G401 (cell line): Measurements from ENCODE around the gene FAM72A. TPM values are rescaled to one million over a fixed set of nuclear protein-coding genes. Genes with fewer than 3 reads are reported as not detected.
"Not testable (repeated sequence)": the region's sequence is repeated elsewhere in the genome, so short reads cannot be mapped to it uniquely, and the experiment has no call there.

Source experiments
- DNase-seq: peaks from one replicate; pipeline ENCODE4 v3.0.0-alpha.2; 2015; ENCODE audit warnings: low spot score
- in situ Hi-C: cut with HindIII; loops from 2 replicates; pipeline ENCODE4 v1.10.0; 2016; ENCODE audit warnings: low sequenced_read_pairs, mixed read lengths
- total RNA-seq: library from RNA; depleted of rRNA; stranded (reverse); fragments of >200 nt; shearing (Covaris generic); gene quantifications from 2 replicates; pipeline ENCODE4 v1.2.3, GENCODE V29; 2014

FAM72A gene
- total RNA-seq, 1 experiment from 2014 or later = 18.6 TPM

GRCh38 chr1:206218765-206219164 lies 16.1 kb upstream of the FAM72A start:
- DNase-seq = not testable (repeated sequence)

GRCh38 chr1:206218285-206218684 lies 15.6 kb upstream of the FAM72A start:
- in situ Hi-C loops, DNase-seq: not testable (repeated sequence)

More at GRCh38 chr1:206218765-206219164, 16.1 kb upstream of the FAM72A start:
- in situ Hi-C loops = not testable (repeated sequence)

GRCh38 chr1:206215600-206216392 lies 13.2 kb upstream of the FAM72A start:
- DNase-seq, in situ Hi-C loops: not testable (repeated sequence)

GRCh38 chr1:206210802-206211201 lies 8.2 kb upstream of the FAM72A start:
- DNase-seq = peak; percentile 17
- in situ Hi-C loops = not testable (repeated sequence)

- DNase-seq, in situ Hi-C loops: not testable (repeated sequence)
These were observed 2.9 kb upstream of the FAM72A start for GRCh38 chr1:206205569-206205968.

GRCh38 chr1:206204871-206205270 lies 2.2 kb upstream of the FAM72A start:
- DNase-seq, in situ Hi-C loops: not testable (repeated sequence)

GRCh38 chr1:206204159-206204511 lies 1.5 kb upstream of the FAM72A start:
- DNase-seq, in situ Hi-C loops: not testable (repeated sequence)

- in situ Hi-C loops = not testable (repeated sequence)
- DNase-seq = peak; percentile 68
These were observed 922 bp upstream of the FAM72A start, which contains the start of gene SRGAP2 for GRCh38 chr1:206203364-206204158. SRGAP2 (plus strand) TSS chr1:206203541; CDS start chr1:206205971, 2,430 bp downstream.

- in situ Hi-C loops = not testable (repeated sequence)
- peak; percentile 9 for DNase-seq
These were observed 5.8 kb downstream of the FAM72A start for GRCh38 chr1:206196748-206197424.

- in situ Hi-C loops, DNase-seq: not testable (repeated sequence)
These were observed 7.5 kb downstream of the FAM72A start for GRCh38 chr1:206195182-206195581.

- in situ Hi-C loops = not testable (repeated sequence)
- peak; percentile 8 for DNase-seq
These were observed 15.8 kb downstream of the FAM72A start for GRCh38 chr1:206186826-206187225.

- DNase-seq, in situ Hi-C loops: not testable (repeated sequence)
These were observed 16.9 kb downstream of the FAM72A start for GRCh38 chr1:206185778-206186177.

GRCh38 chr1:206183788-206184187 lies 18.9 kb downstream of the FAM72A start:
- in situ Hi-C loops, DNase-seq: not testable (repeated sequence)

GRCh38 chr1:206182368-206183317 lies 20.0 kb downstream of the FAM72A start:
- in situ Hi-C loops = not testable (repeated sequence)
- DNase-seq = peak; percentile 4

GRCh38 chr1:206179666-206180065 lies 23.0 kb downstream of the FAM72A start:
- in situ Hi-C loops = not testable (repeated sequence)
- DNase-seq = peak; percentile 72

GRCh38 chr1:206178061-206178989 lies 24.3 kb downstream of the FAM72A start:
- DNase-seq = peak; percentile 19
- in situ Hi-C loops = not testable (repeated sequence)

GRCh38 chr1:206176114-206176502 lies 26.5 kb downstream of the FAM72A start:
- DNase-seq, in situ Hi-C loops: not testable (repeated sequence)
